Activated CD8-positive, alpha-beta memory T cell treated with anti-CD3 and anti-CD28 coated beads for 1 hour (primary cell): ENCODE results near the gene NOXA1.
"Not testable (repeated sequence)": the region's sequence is repeated elsewhere in the genome, so short reads cannot be mapped to it uniquely, and the experiment has no call there.

ENCODE experiments used
- DNase-seq, 2 donors: peaks; one replicate each; pipeline ENCODE4 v3.0.0-alpha.2; 2020; ENCODE audit warnings: low read depth in 1 of 2; ENCODE audit errors: extremely low read depth in 1 of 2

Gene NOXA1

GRCh38 chr9:137437691-137438590 lies 14.7 kb downstream of the NOXA1 start:
- DNase-seq = no peak

GRCh38 chr9:137438591-137439157 lies 15.5 kb downstream of the NOXA1 start:
- DNase-seq = no peak

- DNase-seq = no peak
Measured at GRCh38 chr9:137439158-137439714, 16.0 kb downstream of the NOXA1 start.

GRCh38 chr9:137441289-137441934 lies 18.2 kb downstream of the NOXA1 start, which contains the start of gene ENTPD8:
TSS of gene ENTPD8 (minus strand) at chr9:137441357. CDS start at chr9:137438285, 3,072 bp downstream.
- no peak for DNase-seq

- no peak for DNase-seq
Measured at GRCh38 chr9:137441935-137442321, 18.7 kb downstream of the NOXA1 start.

- DNase-seq = no peak
Measured at GRCh38 chr9:137444106-137444790, 21.1 kb downstream of the NOXA1 start.

GRCh38 chr9:137445275-137445807 lies 22.1 kb downstream of the NOXA1 start:
- peak; percentile 67 to 72 for DNase-seq

GRCh38 chr9:137445930-137446431 lies 22.8 kb downstream of the NOXA1 start:
- DNase-seq = no peak

GRCh38 chr9:137446851-137447471 lies 23.8 kb downstream of the NOXA1 start:
- DNase-seq = no peak

GRCh38 chr9:137447722-137448601 lies 24.8 kb downstream of the NOXA1 start:
- DNase-seq = no peak

- no peak for DNase-seq
Measured at GRCh38 chr9:137448602-137448962, 25.4 kb downstream of the NOXA1 start.

GRCh38 chr9:137449081-137449844 lies 26.1 kb downstream of the NOXA1 start:
- no peak for DNase-seq

- DNase-seq = no peak
Measured at GRCh38 chr9:137449931-137450538, 26.8 kb downstream of the NOXA1 start.

- peak in 1 of 2 donors; percentile 49 for DNase-seq
Measured at GRCh38 chr9:137450539-137451222, 27.5 kb downstream of the NOXA1 start.

GRCh38 chr9:137451264-137452005 lies 28.2 kb downstream of the NOXA1 start:
- not testable (repeated sequence) for DNase-seq

- DNase-seq = no peak
Measured at GRCh38 chr9:137452006-137452760, 29.0 kb downstream of the NOXA1 start.
